Activated CD4-positive, alpha-beta T cell treated with anti-CD3 and anti-CD28 coated beads, Interleukin-2, Interleukin-4, amounts not matched to agents 100 ng/mL and 50 ng/mL, durations not matched to agents 16 hours and 8 hours (primary cell): ENCODE data around the gene KRI1.

Experiments used
- DNase-seq: peaks from one replicate; pipeline ENCODE4 v3.0.0-alpha.2; 2020; ENCODE audit warnings: low spot score

KRI1 gene

DNA sequence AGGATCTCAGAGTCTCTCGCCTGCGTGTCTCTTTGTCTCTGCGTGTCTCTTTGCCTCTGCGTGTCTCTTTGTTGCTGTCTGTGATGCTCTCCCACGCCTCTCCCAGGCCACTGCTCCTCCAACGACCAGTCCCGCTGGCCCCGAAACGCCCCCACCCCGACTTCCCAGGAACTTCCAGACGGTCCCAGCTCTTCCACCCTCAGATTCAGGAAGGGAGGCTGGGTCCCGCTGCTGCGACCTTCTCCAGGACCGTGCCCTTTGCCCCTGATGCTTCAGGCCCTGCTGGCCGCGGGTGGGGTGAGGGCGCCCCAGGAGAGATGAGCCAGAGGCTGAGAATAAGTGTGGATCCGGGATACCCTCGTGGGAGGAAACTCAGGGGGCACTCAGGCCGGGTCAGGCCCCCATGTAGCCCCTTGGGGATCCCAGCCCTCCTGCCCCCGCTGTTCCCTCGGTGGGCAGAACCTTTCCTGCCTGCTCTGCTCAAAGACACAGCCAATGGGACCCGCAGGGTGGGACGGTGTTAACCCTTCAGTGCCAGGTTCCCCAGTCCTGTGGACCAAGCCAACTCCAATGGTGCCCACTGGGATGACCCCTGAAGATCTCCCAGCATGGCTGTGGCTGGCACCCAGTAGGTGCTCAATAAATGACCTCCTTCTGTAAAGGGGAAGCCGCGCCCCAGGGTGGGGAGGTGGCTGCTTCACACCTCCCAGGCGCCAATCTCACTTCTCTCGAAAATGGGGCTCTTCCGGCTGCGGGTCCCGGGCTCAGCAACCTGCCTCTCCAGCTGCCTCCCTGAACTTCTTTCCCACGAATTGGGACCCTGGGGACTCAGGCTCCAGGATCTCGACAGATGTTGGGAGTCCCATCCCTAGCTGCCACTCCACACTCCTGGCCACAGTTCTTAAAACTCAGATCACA lies 47.1 kb downstream of the KRI1 start:
- no peak for DNase-seq

DNA sequence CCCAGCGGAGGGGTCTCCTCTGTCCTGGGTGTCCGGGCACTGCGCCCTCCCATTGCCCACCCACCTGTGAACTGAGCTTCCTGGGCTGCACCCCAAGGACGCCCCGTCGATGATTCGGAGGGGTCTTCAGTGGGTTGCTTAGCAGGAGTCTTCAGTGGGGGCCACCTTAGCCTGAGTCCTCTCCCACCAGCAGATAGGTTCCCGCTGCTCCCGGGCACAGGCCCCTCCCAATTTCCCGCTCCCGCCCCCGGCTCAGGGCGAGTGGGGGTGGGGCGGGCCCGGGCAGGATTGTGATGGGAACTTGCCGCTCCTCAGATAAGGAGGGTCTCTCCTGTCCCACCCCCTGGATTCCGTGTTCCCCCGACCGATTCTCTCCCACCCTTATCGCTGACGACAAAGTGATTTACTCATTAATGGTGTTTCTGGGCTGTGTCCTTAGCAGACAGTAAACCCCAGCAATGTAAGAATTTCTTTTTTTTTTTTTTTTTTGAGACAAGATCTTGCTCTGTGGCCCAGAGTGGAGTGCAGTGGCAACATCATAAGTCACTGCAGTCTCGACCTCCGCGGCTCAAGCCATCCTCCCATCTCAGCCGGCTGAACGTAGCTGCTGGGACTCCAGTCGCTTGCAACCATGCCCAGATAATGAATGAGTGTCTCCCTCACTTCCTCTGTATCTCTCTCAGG lies 47.9 kb downstream of the KRI1 start:
- DNase-seq, result no peak

DNA sequence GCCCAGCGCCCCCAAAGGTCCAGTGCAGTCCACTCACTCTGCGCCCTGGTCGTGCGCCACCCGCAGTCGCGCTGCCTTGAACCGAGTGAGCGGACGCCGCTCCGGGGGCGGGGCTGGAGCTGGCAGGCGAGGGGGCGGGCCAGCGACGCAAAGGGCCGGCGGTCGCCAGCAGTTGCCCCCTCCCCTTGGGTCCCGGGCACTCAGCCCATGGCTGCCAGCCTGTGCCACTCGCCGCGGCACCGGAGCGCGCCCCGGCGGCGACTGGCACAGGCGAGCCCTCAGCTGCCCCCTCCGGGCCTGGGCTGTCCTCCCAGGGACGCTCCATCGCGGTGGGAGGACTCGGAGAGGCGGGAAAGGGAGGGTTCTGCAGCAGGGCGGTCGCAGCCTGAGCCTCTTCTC lies 48.5 kb downstream of the KRI1 start, which contains the start of gene S1PR5:
Gene S1PR5, minus strand, starts transcription at position 87 of the 399 bp plus-strand sequence. CDS start 2,436 bp downstream, outside the sequence.
- DNase-seq, result no peak

DNA sequence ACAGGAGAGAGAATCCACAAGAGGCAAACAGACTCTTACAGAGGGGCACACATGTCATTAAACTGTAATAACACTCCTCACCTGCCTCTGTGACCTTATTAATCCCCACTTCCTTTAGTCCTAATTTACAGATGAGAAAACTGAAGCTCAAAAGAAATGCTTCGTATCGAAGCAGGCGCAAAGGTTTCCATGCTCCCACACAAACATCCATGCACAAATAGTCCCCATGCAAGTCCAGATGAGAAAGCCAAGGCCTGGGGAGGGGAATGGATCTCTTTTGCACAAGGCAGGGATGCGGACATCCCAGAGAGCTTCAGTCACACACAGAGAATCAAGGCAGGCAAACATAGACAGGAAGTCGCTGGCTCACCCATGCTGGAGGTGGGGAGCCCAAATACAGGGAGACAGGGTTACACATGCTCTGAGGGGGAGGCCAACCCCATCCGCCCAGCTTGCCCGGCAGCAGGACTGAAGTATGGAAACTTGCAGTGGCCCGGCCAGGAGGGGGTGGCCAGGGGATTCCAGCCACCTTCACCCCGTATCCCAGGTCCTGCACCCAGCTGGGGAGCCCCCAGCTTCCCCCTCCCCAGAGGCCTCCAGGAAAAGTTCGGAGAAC lies 49.0 kb downstream of the KRI1 start:
- no peak for DNase-seq

DNA sequence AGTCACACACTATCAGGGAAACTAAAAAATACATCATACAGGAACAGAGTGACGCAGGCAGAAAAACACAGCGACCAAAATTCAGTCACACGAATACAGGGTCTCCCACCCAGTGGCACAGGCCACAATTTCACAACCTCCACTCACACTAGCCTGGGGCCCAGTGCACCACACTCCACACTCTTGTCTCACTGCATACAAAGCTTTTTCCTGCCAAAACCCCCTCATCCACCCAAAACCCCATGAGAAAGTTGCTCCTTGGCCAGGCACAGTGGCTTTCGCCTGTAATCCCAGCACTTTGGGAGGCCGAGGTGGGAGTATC lies 49.8 kb downstream of the KRI1 start:
- DNase-seq, result no peak

DNA sequence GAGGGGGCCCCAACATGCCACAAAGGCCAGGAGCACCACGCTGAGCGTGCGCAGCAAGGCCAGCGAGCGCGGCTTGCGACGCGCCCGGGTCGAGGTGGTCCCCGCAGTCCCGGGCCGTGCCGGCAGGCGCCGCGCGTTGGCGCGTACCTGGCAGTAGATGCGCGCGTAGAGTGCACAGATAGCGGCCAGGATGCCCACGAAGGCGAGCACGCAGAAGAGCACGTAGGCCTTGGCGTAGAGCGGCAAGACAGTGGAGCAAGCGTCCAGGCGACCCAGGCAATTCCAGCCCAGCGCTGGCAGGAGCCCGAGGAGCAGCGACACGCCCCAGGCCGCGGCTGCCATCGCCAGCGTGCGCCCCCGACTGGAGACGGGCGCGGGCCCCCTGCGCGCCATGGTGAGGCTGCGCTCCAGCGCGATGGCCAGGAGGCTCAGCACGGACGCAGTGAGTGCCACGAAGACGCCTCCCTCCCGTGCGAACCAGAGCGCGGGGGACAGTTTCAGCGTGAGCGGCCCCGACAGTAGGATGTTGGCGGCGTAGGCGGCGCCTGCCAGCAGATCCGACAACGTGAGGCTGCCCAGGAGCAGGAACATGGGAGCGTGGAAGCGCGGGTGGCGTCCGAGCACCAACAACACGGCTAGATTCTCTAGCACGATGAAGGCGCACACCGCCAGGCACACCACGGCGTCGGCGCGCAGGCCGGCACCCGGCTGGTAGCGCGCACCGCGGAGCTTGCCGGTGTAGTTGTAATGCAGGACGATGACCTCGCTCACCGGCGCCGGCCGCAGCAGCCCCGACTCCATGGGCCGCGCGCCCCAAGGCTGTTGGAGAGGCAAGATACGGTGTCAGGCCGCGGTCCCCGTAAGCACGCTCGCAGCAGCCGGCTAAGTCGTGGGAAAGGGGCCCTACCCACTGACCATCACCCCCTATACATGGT lies 51.3 kb downstream of the KRI1 start:
- DNase-seq, result no peak

DNA sequence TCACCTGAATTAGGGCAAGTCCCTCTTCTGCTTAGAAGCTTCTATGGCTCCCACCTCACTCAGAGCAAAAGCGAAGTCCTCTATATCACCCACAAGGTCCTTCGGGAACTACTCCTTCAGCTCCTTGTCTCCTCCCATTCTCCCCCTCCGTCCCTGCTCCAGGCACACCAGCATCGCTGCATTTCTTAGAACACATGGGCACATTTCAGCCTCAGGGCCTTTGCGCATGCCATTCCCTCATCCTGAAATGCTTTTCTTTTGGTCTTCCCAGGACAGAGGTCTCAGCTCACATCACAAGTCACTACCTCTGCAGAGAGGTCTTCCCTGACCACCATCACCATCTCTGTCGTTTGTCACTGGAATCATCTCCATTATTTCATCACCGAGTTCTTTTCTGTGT lies 52.6 kb downstream of the KRI1 start:
- DNase-seq, result no peak

DNA sequence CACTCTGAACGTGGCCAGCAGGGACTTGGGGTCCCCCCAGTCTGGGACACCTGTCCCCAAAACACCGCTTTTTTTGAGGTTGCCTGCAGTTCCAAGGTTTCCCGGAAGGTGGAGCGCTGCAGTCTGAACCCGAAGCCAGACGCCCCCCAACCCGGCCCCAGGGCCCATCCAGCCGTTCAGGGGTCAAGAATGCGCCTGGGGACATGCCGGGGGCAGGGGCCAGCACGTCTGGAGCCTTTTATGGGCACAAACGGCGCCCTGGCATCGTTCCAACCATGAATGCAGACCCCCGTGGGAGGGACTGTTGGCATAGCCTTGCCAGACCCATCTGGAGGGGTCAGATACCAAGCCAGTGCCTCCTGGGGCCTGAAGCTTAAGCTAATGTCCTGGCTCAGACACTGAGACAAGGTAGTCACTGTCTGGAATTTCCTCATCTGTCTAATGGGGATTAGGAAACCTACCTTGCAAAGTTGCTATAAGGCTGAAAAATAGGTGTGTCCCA lies 55.5 kb downstream of the KRI1 start:
- peak; percentile 45 for DNase-seq

DNA sequence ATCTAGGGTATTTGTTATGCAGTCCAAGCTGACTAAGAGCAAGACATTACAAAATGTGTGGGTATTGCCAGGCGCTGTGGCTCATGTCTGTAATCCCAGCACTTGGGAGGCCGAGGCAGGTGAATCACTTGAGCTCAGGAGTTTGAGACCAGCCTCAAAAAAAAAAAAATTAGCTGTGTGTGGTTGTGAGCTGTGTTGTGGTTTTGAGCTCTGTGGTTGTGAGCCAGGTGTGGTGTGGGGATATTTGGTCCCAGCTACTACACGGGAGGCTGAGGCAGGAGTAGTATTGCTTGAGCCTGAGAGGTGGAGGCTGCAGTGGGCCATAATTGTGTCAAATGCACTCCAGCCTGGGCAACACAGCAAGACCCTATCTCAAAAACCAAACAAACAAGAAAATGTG lies 57.1 kb downstream of the KRI1 start:
- peak; percentile 41 for DNase-seq

DNA sequence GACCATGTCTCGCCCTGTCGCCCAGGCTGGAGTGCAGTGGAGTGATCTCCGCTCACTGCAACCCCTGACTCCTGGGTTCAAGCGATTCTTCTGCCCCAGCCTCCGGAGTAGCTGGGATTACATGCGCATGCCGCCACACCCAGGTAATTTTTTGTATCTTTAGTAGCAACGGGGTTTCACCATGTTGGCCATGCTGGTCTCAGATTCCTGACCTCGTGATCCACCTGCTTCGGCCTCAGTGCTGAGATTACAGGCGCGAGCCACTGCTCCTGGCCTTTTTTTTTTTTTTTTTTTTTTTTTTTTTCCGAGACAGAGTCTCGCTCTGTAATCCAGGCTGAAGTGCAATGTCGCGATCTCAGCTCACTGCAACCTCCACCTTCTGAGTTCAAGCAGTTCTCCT lies 57.8 kb downstream of the KRI1 start:
- DNase-seq, result no peak

DNA sequence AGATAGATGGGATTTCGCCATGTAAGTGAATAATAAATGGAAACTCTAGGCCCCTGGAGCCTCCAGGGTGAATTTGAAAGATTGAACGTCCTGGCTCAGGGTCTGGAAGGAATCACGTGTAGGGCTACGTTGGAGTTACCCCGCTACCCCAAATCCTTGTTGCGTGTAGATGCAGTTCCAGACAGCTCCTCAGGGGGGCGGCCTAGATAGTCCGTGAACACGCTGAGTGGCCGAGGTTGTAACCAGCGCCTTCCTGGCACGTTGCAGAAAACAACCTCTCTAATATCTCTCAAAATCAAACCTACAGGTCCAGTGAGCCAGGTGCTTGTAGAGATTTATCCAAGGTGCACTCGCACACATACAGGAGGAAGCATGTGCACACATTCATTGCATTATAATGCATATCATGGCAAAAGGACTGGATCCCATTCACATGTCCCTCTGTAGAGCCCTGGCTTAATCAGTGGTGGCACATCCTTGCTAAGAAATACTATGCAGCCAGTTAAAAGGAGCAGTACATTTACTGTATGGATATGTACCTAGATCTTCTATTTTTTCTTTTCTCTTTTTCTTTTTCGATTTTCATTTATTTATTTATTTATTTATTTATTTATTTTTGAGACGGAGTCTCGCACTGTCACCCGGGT lies 60.1 kb downstream of the KRI1 start:
- peak; percentile 87 for DNase-seq
